HG02623 (cell line): ENCODE data around the gene CGA.

Source experiments
- ATAC-seq: cut with Tn5 transposase; IDR thresholded peaks from one replicate; pipeline ENCODE4 v1.9.1; 2021; ENCODE audit warnings: moderate library complexity; ENCODE audit not compliant: unreplicated experiment

Gene CGA

GRCh38 chr6:87089135-87089534 lies 5.8 kb downstream of the CGA start:
- no peak for ATAC-seq

GRCh38 chr6:87088076-87088475 lies 6.8 kb downstream of the CGA start:
- ATAC-seq: peak; percentile 65

DNA sequence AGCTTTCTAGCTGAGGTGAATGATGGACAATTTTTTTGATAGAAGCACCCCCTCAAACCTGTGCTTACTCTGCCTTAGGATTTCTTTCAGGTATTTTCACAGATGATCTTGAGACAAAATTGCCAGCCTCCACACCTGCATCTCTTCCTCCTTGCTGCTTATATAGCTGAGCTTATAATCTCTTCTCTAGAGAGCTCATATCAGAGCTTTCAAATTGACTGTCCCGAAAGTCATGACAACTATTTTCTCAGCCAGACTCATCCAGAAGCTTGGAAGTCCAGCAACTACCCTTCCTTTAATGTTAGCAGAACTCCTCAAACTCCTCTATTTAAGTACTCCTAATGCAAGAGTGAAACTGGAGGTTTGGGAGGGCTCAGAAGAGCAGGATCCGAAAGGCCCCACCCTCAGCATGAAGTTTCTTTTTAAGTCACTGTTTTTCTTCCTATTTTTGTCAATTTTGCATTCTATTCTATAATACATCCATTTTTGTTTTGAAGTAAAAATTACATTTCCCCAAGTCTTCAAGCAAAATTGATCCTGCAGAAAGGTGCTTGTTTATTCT lies 12.7 kb downstream of the CGA start:
- peak; percentile 49 for ATAC-seq

GRCh38 chr6:87078983-87079616 lies 15.8 kb downstream of the CGA start:
- ATAC-seq: peak; percentile 80

GRCh38 chr6:87075168-87075567 lies 19.7 kb downstream of the CGA start:
- no peak for ATAC-seq

DNA sequence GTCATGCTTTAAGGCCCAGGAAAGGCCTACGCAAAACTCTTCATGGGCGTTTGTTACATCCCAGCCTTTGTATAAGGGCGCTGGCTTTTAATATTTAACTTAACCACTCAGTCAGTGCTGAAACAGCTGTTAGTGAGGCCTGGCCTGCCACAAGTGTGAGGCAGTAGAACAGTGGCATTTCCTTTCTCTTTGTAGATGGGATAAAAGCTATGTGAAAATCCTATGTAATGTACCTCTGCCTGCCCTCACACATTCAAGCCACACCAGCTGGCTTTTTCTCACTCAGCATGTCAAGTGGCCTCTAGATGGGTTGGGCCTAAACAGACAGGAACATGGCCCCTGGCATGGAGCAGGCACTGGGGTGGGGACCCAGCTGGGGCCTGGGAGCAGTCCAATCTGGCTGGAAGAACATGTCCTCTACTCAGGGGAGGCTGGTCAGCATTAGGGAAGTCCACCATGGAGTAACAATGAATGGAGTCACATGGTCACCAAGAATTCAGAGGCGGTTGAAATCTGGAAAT lies 20.7 kb downstream of the CGA start:
- ATAC-seq: no peak

DNA sequence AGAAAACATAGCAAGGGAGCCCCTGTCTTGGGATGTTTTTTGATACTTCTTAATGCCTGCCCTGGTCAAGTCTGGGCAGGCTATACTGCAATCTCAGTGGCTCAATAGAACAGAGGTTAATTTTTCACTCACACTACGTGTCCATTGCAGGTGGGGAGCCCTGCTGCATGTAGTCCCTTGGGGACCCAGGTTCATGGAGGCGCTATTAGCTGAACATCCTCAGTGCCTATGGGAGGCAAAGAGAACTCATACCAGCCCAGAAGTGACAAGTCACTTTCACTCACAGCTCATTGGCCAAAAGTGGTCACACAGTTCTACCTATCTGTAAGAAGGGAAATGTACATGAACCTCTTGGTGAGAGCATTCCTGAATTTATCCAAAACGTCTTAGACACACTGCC lies 23.2 kb downstream of the CGA start:
- ATAC-seq: no peak

DNA sequence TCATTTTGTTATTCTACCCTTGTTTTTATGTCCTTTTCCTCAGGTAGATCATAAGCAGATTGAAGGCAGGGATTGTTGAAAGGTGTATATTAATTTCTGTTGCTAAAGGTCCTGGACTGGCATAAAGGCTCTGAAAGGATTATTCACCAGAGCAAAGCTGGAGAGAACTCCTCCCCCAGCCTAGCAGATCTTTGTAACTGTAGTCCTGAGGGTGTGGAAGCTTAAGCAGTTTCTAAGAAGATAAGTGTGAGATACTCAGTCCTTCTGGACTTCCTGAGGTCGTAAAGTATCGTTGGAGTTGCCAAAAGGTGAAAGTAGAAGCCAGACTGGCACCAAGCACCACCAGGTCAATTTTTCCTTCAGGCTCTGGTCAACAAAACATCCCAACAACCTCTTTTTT lies 24.2 kb downstream of the CGA start:
- ATAC-seq: no peak

- ATAC-seq: no peak
Measured at GRCh38 chr6:87068795-87069194, 26.1 kb downstream of the CGA start.

GRCh38 chr6:87066449-87067333 lies 28.2 kb downstream of the CGA start:
- no peak for ATAC-seq

DNA sequence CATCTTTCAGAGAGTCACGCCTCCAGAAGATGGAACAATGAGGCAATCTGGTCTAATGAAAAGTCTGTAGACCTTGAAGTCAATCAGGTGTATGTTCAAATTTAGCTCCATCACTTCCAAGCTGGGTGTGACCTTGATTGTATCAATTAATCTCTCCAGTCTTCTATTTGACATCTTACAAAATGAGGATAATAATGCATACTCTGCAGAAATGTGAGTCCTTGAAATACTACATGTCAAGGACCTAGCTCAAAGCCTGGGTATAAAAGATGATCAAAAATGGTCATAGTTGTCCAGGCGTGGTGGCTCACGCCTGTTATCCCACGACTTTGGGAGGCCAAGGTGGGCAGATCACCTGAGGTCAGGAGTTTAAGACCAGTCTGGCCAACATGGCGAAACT lies 29.8 kb downstream of the CGA start:
- ATAC-seq: no peak

- ATAC-seq: no peak
Measured at GRCh38 chr6:87059943-87060342, 35.0 kb downstream of the CGA start.

- no peak for ATAC-seq
Measured at GRCh38 chr6:87054143-87054833, 40.6 kb downstream of the CGA start.

DNA sequence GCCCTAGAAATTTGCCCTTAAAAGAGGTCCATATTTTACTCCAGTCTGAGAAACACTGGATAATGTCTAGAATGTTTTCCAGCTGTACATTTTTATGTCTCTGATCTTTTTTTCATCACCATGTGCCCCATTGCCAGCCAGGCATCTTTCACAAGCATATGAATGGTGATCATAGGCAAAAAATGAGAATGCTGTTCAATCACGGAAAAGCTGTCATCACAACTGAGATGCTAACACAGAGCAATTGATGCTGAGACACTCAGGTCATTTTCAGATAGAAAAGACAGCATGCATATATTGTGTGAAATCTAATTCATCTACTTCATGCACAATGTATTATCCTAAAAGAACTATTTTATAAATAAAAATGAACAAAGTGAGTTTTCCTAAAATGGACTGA lies 41.6 kb downstream of the CGA start:
- ATAC-seq: no peak

GRCh38 chr6:87049779-87050178 lies 45.1 kb downstream of the CGA start:
- no peak for ATAC-seq

DNA sequence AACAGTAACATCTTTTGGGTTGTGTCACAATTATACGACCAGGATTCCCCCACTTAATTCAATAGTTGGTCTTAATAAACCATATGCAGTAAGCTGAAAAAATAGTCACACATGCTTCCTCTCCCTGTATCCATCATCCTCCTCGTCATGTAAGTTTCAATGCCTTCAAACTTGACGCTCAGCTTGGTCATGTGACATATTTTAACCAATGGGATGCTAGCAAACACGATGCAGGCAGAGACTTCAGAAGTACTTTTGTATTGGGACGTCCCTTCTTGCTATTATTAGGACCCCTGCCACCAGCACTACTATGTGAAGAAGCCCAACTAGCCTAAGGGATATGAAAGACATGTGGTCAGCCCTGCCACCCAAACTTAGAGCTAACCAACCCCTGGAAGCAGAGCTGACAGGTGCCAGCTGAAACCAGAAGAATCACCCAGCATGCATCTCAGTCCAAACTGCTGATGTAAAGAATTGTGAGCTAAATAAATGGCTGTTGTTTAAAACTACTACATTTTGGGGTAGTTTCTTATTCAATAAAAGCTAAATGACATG lies 49.3 kb downstream of the CGA start:
- ATAC-seq: no peak

DNA sequence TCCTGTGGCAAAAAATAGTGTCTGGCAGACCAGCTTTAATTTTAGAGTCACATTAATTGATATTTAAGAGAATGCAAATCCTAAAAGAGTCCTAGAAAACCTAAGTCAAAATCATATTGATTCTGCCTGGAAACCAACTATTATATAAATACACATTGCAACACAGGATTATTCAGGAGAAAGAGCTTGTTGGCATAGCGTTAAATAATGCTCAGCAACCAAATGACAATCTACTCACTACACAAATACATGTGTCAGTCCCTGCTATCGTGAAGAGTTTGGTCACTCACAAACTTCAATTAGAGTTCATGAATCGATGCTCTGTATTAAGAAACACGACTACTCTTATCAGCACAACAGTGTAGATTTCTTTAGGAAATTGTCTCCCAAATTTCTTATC lies 54.2 kb downstream of the CGA start:
- ATAC-seq: no peak
